NB4 (cell line): ENCODE results near the gene KBTBD13.

ENCODE experiments used
- CTCF ChIP-seq: IDR thresholded peaks from one replicate; pipeline ENCODE4 v1.5.1; 2012; ENCODE audit warnings: low read depth, low read length
- MYC ChIP-seq: IDR thresholded peaks from 2 replicates; pipeline ENCODE4 v1.6.1; 2011; ENCODE audit warnings: low read depth, low read length
- POLR2A ChIP-seq: IDR thresholded peaks from 2 replicates; pipeline ENCODE4 v1.6.1; 2011; ENCODE audit warnings: mild to moderate bottlenecking; ENCODE audit not compliant: insufficient read length; ENCODE audit errors: extremely low read depth

GRCh38 chr15:65110676-65111292, 34.2 kb downstream of the KBTBD13 start:
- TF ChIP-seq CTCF, result no peak
- no peak for TF ChIP-seq POLR2A
- no peak for TF ChIP-seq MYC
